Ovary (tissue), 3 donors: Measurements from ENCODE around the gene TSPYL4.

ENCODE experiments used
- CTCF ChIP-seq, 3 donors: fragments of 450-650 bp in 2 of 3; fragments of 200-600 bp in 1 of 3; IDR thresholded peaks; one replicate each; pipeline versions ENCODE4 v1.5.1 to v1.8.0; 2016 to 2022; ENCODE audit warnings: antibody characterized with exemption in 3 of 3, mild to moderate bottlenecking in 1 of 3
- EP300 ChIP-seq: sonication (generic); formaldehyde crosslinking; IDR thresholded peaks from one replicate; pipeline ENCODE4 v1.6.1; 2017; ENCODE audit warnings: antibody characterized with exemption
- POLR2A ChIP-seq: fragments of 450-650 bp; IDR thresholded peaks from one replicate; pipeline ENCODE4 v1.6.1; 2017; ENCODE audit warnings: antibody characterized with exemption, mild to moderate bottlenecking, moderate library complexity
- donor health status: DM: no; HTN: no; CAD: no.

GRCh38 chr6:116208056-116208785 lies 45.7 kb downstream of the TSPYL4 start:
- TF ChIP-seq CTCF (IDR thresholded peaks at IDR 0.05) (no peak), EP300 (no peak), POLR2A (no peak)
